ENCODE data around the gene VARS1. TPM values are rescaled to one million over a fixed set of nuclear protein-coding genes. Genes with fewer than 3 reads are reported as not detected.
A peak's percentile ranks its signal among the peaks of the same experiment; 100 is the strongest.

The VARS1 gene
- total RNA-seq, 1 donor from 2014 or later: 48.3 TPM

- no peak for TF ChIP-seq CTCF (IDR thresholded peaks at IDR 0.05)
- peaks cover 42 to 50% of the 10 kb centered on the region in 2 donors for H3K36me3 ChIP-seq
- H3K27me3 ChIP-seq: no peaks in the 10 kb centered on the region
- DNase-seq (ENCODE audit: low spot score in 2 of 2): no peak
- H3K4me1 ChIP-seq: peaks cover 0 to 6% of the 10 kb centered on the region in 2 donors
- H3K9me3 ChIP-seq: no peaks in the 10 kb centered on the region
- intact Hi-C loops (cut with DNase I): no loop called here
- no peak overlapping the region for H3K27ac ChIP-seq
- no peak overlapping the region for H3K4me3 ChIP-seq
Observed at GRCh38 chr6:31778193-31778592, 17.4 kb downstream of the VARS1 start.

- peaks cover 0 to 6% of the 10 kb centered on the region in 2 donors for H3K4me1 ChIP-seq
- H3K27ac ChIP-seq: no peak overlapping the region
- no peak for TF ChIP-seq CTCF (IDR thresholded peaks at IDR 0.05)
- intact Hi-C loops (cut with DNase I): no loop called here
- no peak overlapping the region for H3K4me3 ChIP-seq
- H3K27me3 ChIP-seq: no peaks in the 10 kb centered on the region
- H3K9me3 ChIP-seq: no peaks in the 10 kb centered on the region
- no peak for DNase-seq (ENCODE audit: low spot score in 2 of 2)
- peaks cover 37 to 45% of the 10 kb centered on the region in 2 donors for H3K36me3 ChIP-seq
Observed at GRCh38 chr6:31777667-31778050, 17.9 kb downstream of the VARS1 start.

- Histone ChIP-seq H3K27ac (no peak within 1 kb of the TSS), H3K27me3 (no peaks in the 10 kb centered on the region), H3K36me3 (peaks cover 32 to 39% of the 10 kb centered on the region in 2 donors), H3K4me3 (no peak within 1 kb of the TSS), H3K9me3 (no peaks in the 10 kb centered on the region), H3K4me1 (peaks cover 0 to 6% of the 10 kb centered on the region in 2 donors)
- intact Hi-C loops (cut with DNase I): no loop called here
- DNase-seq (ENCODE audit: low spot score in 2 of 2): peak in 1 of 2 donors; percentile 73
- TF ChIP-seq CTCF (IDR thresholded peaks at IDR 0.05): no peak
Observed at GRCh38 chr6:31776989-31777666, 18.4 kb downstream of the VARS1 start, which contains the start of gene VWA7. Gene VWA7 (minus strand): TSS chr6:31777328. CDS start chr6:31776779, 549 bp downstream.

GRCh38 chr6:31776485-31776988 is 19.0 kb downstream of the VARS1 start:
- peaks cover 26 to 33% of the 10 kb centered on the region in 2 donors for H3K36me3 ChIP-seq
- H3K27ac ChIP-seq: no peak overlapping the region
- H3K4me3 ChIP-seq: no peak overlapping the region
- H3K27me3 ChIP-seq: no peaks in the 10 kb centered on the region
- peaks cover 0 to 6% of the 10 kb centered on the region in 2 donors for H3K4me1 ChIP-seq
- intact Hi-C loops (cut with DNase I): no loop called here
- TF ChIP-seq CTCF (IDR thresholded peaks at IDR 0.05): no peak
- DNase-seq (ENCODE audit: low spot score in 2 of 2): no peak
- no peaks in the 10 kb centered on the region for H3K9me3 ChIP-seq

GRCh38 chr6:31775633-31776484 is 19.7 kb downstream of the VARS1 start:
- Histone ChIP-seq H3K4me3 (no peak overlapping the region), H3K27ac (no peak overlapping the region), H3K9me3 (no peaks in the 10 kb centered on the region), H3K27me3 (no peaks in the 10 kb centered on the region), H3K4me1 (peaks cover 0 to 6% of the 10 kb centered on the region in 2 donors), H3K36me3 (peaks cover 20 to 27% of the 10 kb centered on the region in 2 donors)
- peak in 1 of 2 donors; percentile 54 for DNase-seq (ENCODE audit: low spot score in 2 of 2)
- intact Hi-C loops (cut with DNase I): no loop called here
- TF ChIP-seq CTCF (IDR thresholded peaks at IDR 0.05): no peak

Data from ascending aorta (tissue), 2 donors.